ENCODE results near the gene ACBD3. TPM values are rescaled to one million over a fixed set of nuclear protein-coding genes. Genes with fewer than 3 reads are reported as not detected.

The ACBD3 gene
- total and polyA plus RNA-seq, 2 donors from 2014 or later, result 12.4 to 43.1 TPM

DNA sequence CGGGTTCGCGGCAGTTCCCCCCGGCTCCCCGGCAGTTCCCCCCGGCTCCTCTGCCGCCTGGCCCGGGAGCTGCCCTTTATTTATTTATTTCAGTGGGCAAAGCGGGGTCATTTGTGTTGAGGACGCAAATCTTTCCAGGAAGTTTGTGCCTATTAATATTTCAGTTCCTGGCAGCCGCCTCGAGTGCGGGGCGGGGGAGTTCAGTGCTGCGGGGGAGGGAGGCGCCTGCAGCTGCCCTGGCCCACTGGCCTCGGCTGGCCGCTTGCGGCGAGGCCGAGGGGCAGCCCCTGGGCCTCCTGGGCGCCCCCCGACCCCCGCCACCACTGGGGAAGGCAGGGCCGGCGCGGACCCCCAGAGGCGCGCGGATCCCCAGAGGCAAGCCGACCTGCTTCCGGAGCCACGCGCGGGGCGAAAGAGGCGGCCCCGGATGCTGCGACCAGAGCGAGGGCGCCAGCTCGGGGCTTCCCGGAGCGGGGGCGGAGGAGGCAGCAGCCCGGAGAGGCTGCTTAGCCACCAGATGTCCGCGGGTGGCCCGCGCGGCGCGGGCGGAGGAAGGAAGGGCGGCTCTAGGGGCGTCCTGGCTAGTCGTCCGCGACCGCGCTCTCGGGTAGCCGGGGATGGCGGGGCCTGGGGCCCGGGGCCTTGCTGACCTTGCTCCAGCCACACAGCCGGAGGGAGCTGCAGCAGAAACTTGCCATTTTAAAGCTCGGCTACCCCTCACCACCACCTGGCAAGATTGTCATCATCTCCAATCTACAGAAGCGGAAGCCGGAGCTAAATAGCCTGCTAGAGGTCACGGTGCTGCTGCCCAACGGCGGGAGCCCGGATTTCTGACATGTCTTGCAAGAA, 76.1 kb downstream of the ACBD3 start:
- H3K4me3 ChIP-seq (ENCODE audit: low read length in 3 of 3), result peak overlapping the region; percentile 26 to 79 (median 71)
- no peak for FAIRE-seq
- peak; percentile 79 to 94 (median 87) for DNase-seq
- peaks cover 4 to 10% (median 10%) of the 10 kb centered on the region in 3 donors for H3K4me1 ChIP-seq (ENCODE audit: control insufficient read depth in 2 of 3, insufficient read depth in 2 of 3, low read depth in 1 of 3, low read length in 3 of 3)
- TF ChIP-seq, protein P1, sequence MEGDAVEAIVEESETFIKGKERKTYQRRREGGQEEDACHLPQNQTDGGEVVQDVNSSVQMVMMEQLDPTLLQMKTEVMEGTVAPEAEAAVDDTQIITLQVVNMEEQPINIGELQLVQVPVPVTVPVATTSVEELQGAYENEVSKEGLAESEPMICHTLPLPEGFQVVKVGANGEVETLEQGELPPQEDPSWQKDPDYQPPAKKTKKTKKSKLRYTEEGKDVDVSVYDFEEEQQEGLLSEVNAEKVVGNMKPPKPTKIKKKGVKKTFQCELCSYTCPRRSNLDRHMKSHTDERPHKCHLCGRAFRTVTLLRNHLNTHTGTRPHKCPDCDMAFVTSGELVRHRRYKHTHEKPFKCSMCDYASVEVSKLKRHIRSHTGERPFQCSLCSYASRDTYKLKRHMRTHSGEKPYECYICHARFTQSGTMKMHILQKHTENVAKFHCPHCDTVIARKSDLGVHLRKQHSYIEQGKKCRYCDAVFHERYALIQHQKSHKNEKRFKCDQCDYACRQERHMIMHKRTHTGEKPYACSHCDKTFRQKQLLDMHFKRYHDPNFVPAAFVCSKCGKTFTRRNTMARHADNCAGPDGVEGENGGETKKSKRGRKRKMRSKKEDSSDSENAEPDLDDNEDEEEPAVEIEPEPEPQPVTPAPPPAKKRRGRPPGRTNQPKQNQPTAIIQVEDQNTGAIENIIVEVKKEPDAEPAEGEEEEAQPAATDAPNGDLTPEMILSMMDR (IDR thresholded peaks at IDR 0.05; ENCODE audit: borderline replicate concordance, extremely low read depth, insufficient read depth), result no peak
- no peaks in the 10 kb centered on the region for H3K9me3 ChIP-seq (ENCODE audit: control insufficient read depth in 2 of 3, insufficient read depth in 1 of 3, low read length in 3 of 3)
- H3K36me3 ChIP-seq (ENCODE audit: control insufficient read depth in 2 of 3, insufficient read depth in 3 of 3, low read length in 3 of 3), result no peaks in the 10 kb centered on the region
- peak overlapping the region in 2 of 3 donors; percentile 59 to 77 for H3K9ac ChIP-seq (ENCODE audit: low read length in 3 of 3)
- peak overlapping the region; percentile 94 to 96 for H3K27ac ChIP-seq (ENCODE audit: low read depth in 2 of 2, low read length in 2 of 2)
- intact Hi-C loops (cut with DNase I), result no loop called here
- no peaks in the 10 kb centered on the region for H3K27me3 ChIP-seq (ENCODE audit: control insufficient read depth, insufficient read depth, low read length)

DNA sequence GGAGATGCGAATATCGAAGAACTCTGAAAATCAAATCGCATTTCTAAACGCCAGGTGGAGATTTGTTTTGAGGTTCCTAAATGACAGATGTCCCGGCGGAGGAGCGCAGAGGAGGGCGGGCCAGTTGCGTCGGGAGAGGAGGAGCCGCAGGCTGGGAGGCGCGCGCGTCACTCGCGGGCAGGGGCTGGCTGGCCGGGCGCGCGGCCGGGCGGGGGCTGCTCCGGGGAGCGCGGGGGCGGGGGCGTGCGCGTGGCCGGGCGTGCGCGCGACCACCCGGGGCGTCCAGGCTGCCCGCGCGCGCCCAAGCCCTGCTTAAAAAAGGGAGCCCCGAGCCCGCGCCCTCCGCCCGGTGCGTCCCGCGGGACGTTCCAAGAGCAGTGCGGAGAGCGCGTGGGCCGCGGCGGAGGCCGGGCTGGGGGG, 76.7 kb downstream of the ACBD3 start:
- no peaks in the 10 kb centered on the region for H3K36me3 ChIP-seq (ENCODE audit: control insufficient read depth in 2 of 3, insufficient read depth in 3 of 3, low read length in 3 of 3)
- FAIRE-seq, result no peak
- DNase-seq, result peak; percentile 89 to 97 (median 92)
- intact Hi-C loops (cut with DNase I), result no loop called here
- peaks cover 4 to 10% (median 10%) of the 10 kb centered on the region in 3 donors for H3K4me1 ChIP-seq (ENCODE audit: control insufficient read depth in 2 of 3, insufficient read depth in 2 of 3, low read depth in 1 of 3, low read length in 3 of 3)
- peak overlapping the region; percentile 65 to 85 (median 81) for H3K4me3 ChIP-seq (ENCODE audit: low read length in 3 of 3)
- TF ChIP-seq, protein P1 (IDR thresholded peaks at IDR 0.05; ENCODE audit: borderline replicate concordance, extremely low read depth, insufficient read depth), result peak; percentile 13
- no peaks in the 10 kb centered on the region for H3K9me3 ChIP-seq (ENCODE audit: control insufficient read depth in 2 of 3, insufficient read depth in 1 of 3, low read length in 3 of 3)
- H3K27ac ChIP-seq (ENCODE audit: low read depth in 2 of 2, low read length in 2 of 2), result peak overlapping the region; percentile 96 to 98
- H3K9ac ChIP-seq (ENCODE audit: low read length in 3 of 3), result peak overlapping the region; percentile 28 to 96 (median 91)
- no peaks in the 10 kb centered on the region for H3K27me3 ChIP-seq (ENCODE audit: control insufficient read depth, insufficient read depth, low read length)

DNA sequence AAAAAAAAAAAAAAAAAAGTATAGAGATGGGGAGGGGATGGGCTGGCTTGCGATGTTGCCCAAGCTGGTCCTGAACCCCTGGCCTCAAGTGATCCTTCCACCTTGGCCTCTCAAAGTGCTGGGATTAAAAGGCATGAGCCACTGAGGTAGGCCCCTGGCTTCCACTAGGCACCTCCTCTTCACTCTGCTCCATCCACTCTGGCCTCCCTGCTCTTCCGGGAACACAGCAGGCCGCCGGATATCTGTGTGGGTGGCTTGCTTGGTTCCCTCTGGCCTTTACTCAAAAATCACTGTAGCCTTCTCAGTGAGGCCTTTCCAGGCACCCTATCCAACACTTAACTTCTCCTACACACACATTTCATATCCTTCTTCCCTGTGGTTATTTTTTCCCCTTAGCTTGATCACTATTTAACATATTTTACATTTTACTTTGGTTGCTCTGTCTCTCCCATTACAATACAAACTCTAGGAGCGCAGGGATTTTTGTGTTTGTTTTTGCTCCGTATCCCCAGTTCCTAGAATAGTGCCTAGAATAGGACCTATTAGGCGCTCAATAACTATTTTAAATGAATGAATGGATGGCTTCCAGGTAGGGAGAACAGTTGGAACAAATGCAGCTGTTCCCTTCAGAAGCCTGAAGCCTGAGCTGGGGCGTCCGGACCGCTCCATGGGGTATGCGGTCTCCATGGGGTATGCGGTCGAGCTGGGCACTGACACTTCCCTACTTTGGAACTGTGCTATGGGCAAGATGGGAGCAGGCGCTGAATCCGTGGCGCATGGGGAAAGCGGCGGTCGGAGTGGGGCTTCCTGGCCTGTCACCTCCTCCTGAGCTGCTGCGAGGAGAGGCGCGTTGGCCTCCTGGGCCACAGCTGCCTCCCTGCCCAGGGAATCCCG, 77.4 kb downstream of the ACBD3 start:
- DNase-seq (peak in 2 of 5 donors; percentile 61 to 82), FAIRE-seq (no peak)
- TF ChIP-seq, protein P1 (IDR thresholded peaks at IDR 0.05; ENCODE audit: borderline replicate concordance, extremely low read depth, insufficient read depth), result no peak
- Histone ChIP-seq H3K4me1 (ENCODE audit: control insufficient read depth in 2 of 3, insufficient read depth in 2 of 3, low read depth in 1 of 3, low read length in 3 of 3) (peaks cover 4 to 10% (median 10%) of the 10 kb centered on the region in 3 donors), H3K9me3 (ENCODE audit: control insufficient read depth in 2 of 3, insufficient read depth in 1 of 3, low read length in 3 of 3) (no peaks in the 10 kb centered on the region), H3K27me3 (ENCODE audit: control insufficient read depth, insufficient read depth, low read length) (no peaks in the 10 kb centered on the region), H3K36me3 (ENCODE audit: control insufficient read depth in 2 of 3, insufficient read depth in 3 of 3, low read length in 3 of 3) (no peaks in the 10 kb centered on the region), H3K4me3 (ENCODE audit: low read length in 3 of 3) (peak overlapping the region; percentile 65 to 85 (median 81)), H3K9ac (ENCODE audit: low read length in 3 of 3) (peak overlapping the region; percentile 28 to 96 (median 91)), H3K27ac (ENCODE audit: low read depth in 2 of 2, low read length in 2 of 2) (peak overlapping the region; percentile 96 to 98)
- intact Hi-C loops (cut with DNase I), result no loop called here
